HCT116 (cell line): ENCODE data around the gene CST1.
"Not testable (repeated sequence)": the region's sequence is repeated elsewhere in the genome, so short reads cannot be mapped to it uniquely, and the experiment has no call there.

Experiments
- ELF1 ChIP-seq: IDR thresholded peaks from 2 replicates; pipeline ENCODE4 v1.6.1; 2012; ENCODE audit warnings: low read depth, borderline replicate concordance
- RAD21 ChIP-seq: IDR thresholded peaks from 2 replicates; pipeline ENCODE4 v1.6.1; 2012; ENCODE audit warnings: low read depth, mild to moderate bottlenecking
- TF ChIP-seq, protein P1 (sequence below), 3 experiments: fragments of 200-600 bp in 1 of 3; sonication (generic) in 1 of 3; IDR thresholded peaks in 2 of 3; conservative IDR thresholded peaks in 1 of 3; 2 replicates each; pipeline ENCODE4 v1.5.1; 2012 to 2017; ENCODE audit warnings: low read depth in 2 of 3, low read length in 2 of 3, antibody characterized with exemption in 1 of 3, borderline replicate concordance in 1 of 3, control low read depth in 1 of 3, mild to moderate bottlenecking in 1 of 3, mixed read lengths in 1 of 3, mixed run types in 1 of 3, moderate library complexity in 1 of 3; ENCODE audit not compliant: insufficient read depth in 1 of 3

DNA sequence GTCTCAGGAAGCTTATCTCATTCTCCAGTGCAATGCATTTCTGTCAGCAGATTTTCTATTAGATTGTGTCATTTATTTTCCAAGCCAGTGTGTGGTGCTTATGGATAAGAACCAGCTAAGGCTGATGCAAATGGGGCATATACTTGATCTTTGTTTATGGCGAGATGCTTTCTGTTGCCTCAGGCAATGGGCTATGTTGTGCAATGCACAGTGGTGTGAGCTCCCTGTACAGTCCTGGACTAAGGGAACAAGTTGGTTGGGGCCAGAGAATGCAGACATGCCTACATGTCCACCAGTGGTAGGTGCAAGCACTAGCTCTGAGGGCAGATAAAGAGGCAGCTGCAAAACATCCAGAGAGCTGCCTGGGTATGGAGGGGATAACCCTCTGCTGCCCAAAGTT lies 16.3 kb downstream of the CST1 start:
- TF ChIP-seq, protein P1, sequence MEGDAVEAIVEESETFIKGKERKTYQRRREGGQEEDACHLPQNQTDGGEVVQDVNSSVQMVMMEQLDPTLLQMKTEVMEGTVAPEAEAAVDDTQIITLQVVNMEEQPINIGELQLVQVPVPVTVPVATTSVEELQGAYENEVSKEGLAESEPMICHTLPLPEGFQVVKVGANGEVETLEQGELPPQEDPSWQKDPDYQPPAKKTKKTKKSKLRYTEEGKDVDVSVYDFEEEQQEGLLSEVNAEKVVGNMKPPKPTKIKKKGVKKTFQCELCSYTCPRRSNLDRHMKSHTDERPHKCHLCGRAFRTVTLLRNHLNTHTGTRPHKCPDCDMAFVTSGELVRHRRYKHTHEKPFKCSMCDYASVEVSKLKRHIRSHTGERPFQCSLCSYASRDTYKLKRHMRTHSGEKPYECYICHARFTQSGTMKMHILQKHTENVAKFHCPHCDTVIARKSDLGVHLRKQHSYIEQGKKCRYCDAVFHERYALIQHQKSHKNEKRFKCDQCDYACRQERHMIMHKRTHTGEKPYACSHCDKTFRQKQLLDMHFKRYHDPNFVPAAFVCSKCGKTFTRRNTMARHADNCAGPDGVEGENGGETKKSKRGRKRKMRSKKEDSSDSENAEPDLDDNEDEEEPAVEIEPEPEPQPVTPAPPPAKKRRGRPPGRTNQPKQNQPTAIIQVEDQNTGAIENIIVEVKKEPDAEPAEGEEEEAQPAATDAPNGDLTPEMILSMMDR (IDR thresholded peaks at IDR 0.05 in 2 of 3, conservative IDR thresholded peaks at IDR 0.05 in 1 of 3; ENCODE audit: borderline replicate concordance in 1 of 3, insufficient read depth in 1 of 3, low read depth in 2 of 3, low read length in 2 of 3) = not testable (repeated sequence)
- not testable (repeated sequence) for TF ChIP-seq ELF1, RAD21
